ENCODE data around the gene NAT8L.

Gene NAT8L

GRCh38 chr4:2083116-2083825, 24.1 kb downstream of the NAT8L start:
- H3K4me3 ChIP-seq (ENCODE audit: low read depth, low read length) = no peak overlapping the region
- no peak for DNase-seq (ENCODE audit: low read depth)

GRCh38 chr4:2083826-2084160, 24.7 kb downstream of the NAT8L start:
- DNase-seq (ENCODE audit: low read depth) = no peak
- H3K4me3 ChIP-seq (ENCODE audit: low read depth, low read length) = no peak overlapping the region

- DNase-seq (ENCODE audit: low read depth) = no peak
Measured at GRCh38 chr4:2084316-2084715, 25.2 kb downstream of the NAT8L start.

GRCh38 chr4:2085496-2085901, 26.4 kb downstream of the NAT8L start:
- no peak for DNase-seq (ENCODE audit: low read depth)
- no peak overlapping the region for H3K4me3 ChIP-seq (ENCODE audit: low read depth, low read length)

More at GRCh38 chr4:2084316-2084715, 25.2 kb downstream of the NAT8L start:
- H3K4me3 ChIP-seq (ENCODE audit: low read depth, low read length) = no peak overlapping the region

- no peak for DNase-seq (ENCODE audit: low read depth)
- no peak overlapping the region for H3K4me3 ChIP-seq (ENCODE audit: low read depth, low read length)
Measured at GRCh38 chr4:2087170-2087569, 28.0 kb downstream of the NAT8L start.

- no peak for DNase-seq (ENCODE audit: low read depth)
- H3K4me3 ChIP-seq (ENCODE audit: low read depth, low read length) = no peak overlapping the region
Measured at GRCh38 chr4:2089222-2089621, 30.1 kb downstream of the NAT8L start.

GRCh38 chr4:2090642-2091041, 31.5 kb downstream of the NAT8L start:
- no peak for DNase-seq (ENCODE audit: low read depth)
- no peak overlapping the region for H3K4me3 ChIP-seq (ENCODE audit: low read depth, low read length)

GRCh38 chr4:2091990-2092668, 33.0 kb downstream of the NAT8L start:
- H3K4me3 ChIP-seq (ENCODE audit: low read depth, low read length) = no peak overlapping the region
- no peak for DNase-seq (ENCODE audit: low read depth)

GRCh38 chr4:2092669-2093053, 33.5 kb downstream of the NAT8L start:
- DNase-seq (ENCODE audit: low read depth) = no peak
- no peak overlapping the region for H3K4me3 ChIP-seq (ENCODE audit: low read depth, low read length)

GRCh38 chr4:2093265-2093664, 34.1 kb downstream of the NAT8L start:
- no peak overlapping the region for H3K4me3 ChIP-seq (ENCODE audit: low read depth, low read length)
- no peak for DNase-seq (ENCODE audit: low read depth)

GRCh38 chr4:2094545-2094944, 35.4 kb downstream of the NAT8L start:
- DNase-seq (ENCODE audit: low read depth) = no peak
- H3K4me3 ChIP-seq (ENCODE audit: low read depth, low read length) = no peak overlapping the region

- no peak overlapping the region for H3K4me3 ChIP-seq (ENCODE audit: low read depth, low read length)
- DNase-seq (ENCODE audit: low read depth) = no peak
Measured at GRCh38 chr4:2095236-2096072, 36.3 kb downstream of the NAT8L start.

GRCh38 chr4:2096073-2096609, 37.0 kb downstream of the NAT8L start:
- H3K4me3 ChIP-seq (ENCODE audit: low read depth, low read length) = no peak overlapping the region
- DNase-seq (ENCODE audit: low read depth) = no peak

- peak; percentile 6 for DNase-seq (ENCODE audit: low read depth)
- H3K4me3 ChIP-seq (ENCODE audit: low read depth, low read length) = no peak overlapping the region
Measured at GRCh38 chr4:2101346-2102044, 42.4 kb downstream of the NAT8L start.

GRCh38 chr4:2102045-2102883, 43.1 kb downstream of the NAT8L start:
- DNase-seq (ENCODE audit: low read depth) = no peak
- no peak overlapping the region for H3K4me3 ChIP-seq (ENCODE audit: low read depth, low read length)

- H3K4me3 ChIP-seq (ENCODE audit: low read depth, low read length) = no peak overlapping the region
- DNase-seq (ENCODE audit: low read depth) = no peak
Measured at GRCh38 chr4:2103127-2103842, 44.2 kb downstream of the NAT8L start.

- DNase-seq (ENCODE audit: low read depth) = no peak
- H3K4me3 ChIP-seq (ENCODE audit: low read depth, low read length) = no peak overlapping the region
Measured at GRCh38 chr4:2103843-2104547, 44.9 kb downstream of the NAT8L start.
